LNCAP (cell line): ENCODE measurements around the gene SLC35A2.

Source experiments
- CTCF ChIP-seq: fragments of 450-650 bp; IDR thresholded peaks from 2 replicates; pipeline ENCODE4 v1.5.1; 2017; ENCODE audit warnings: mild to moderate bottlenecking

Gene SLC35A2

DNA sequence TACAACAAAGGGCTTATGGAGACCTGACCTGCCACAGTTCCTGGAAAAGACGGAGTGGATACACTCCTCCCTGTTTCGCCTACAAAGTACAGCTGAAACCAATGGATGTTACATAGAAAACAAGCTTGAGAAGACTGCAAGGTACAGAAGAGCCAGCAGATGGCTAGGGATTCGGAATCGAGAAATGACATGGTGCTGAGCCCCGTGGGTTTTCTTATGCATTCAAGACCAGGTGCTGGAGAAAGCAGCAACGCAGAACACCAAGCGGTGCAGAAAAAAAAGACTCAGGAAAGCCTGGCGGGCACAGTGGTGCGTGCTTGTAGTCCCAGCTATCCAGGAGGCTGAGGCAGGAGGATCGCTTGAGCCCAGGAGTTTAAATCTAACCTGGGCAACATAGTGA lies 27.7 kb downstream of the SLC35A2 start:
- no peak for TF ChIP-seq CTCF

GRCh38 chrX:48864210-48864609 lies 47.2 kb downstream of the SLC35A2 start:
- TF ChIP-seq CTCF, result no peak

GRCh38 chrX:48854898-48855297 lies 56.5 kb downstream of the SLC35A2 start:
- TF ChIP-seq CTCF, result no peak
